ENCODE results near the gene CADPS. TPM values are rescaled to one million over a fixed set of nuclear protein-coding genes. Genes with fewer than 3 reads are reported as not detected.

Gene CADPS
- total and polyA plus RNA-seq, 8 donors, result 0.50 to 2.9 (median 2.2) TPM

DNA sequence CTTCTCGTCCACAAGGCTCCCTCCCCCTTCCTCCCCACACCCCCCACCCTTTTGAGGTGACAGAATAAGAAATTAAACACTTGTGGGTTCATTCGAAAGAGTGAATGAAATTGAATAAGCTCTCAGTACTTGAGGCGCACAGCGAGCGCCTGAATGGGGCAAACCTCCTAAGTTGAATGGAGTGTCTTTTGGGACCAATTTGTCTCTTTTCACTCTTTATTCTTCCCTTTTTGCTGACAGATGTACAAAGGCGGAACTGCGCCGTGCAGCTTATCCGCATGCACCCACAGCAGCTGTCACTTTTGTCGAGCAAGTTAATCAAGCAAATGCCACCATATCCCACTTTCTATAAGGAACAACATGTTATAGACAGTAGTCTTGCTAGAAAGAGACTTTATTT is 454.0 kb downstream of the CADPS start:
- Histone ChIP-seq H3K9me3 (no peaks in the 10 kb centered on the region), H3K4me1 (no peaks in the 10 kb centered on the region), H3K36me3 (no peaks in the 10 kb centered on the region), H3K27ac (no peak overlapping the region), H3K4me3 (no peak overlapping the region), H3K27me3 (peaks cover 0 to 5% of the 10 kb centered on the region in 2 donors)
- intact Hi-C loops (cut with DNase I), result no loop called here
- DNase-seq (peak in 1 of 4 donors; percentile 17), ATAC-seq (no peak)
- no peak for TF ChIP-seq CTCF (IDR thresholded peaks at IDR 0.05)

DNA sequence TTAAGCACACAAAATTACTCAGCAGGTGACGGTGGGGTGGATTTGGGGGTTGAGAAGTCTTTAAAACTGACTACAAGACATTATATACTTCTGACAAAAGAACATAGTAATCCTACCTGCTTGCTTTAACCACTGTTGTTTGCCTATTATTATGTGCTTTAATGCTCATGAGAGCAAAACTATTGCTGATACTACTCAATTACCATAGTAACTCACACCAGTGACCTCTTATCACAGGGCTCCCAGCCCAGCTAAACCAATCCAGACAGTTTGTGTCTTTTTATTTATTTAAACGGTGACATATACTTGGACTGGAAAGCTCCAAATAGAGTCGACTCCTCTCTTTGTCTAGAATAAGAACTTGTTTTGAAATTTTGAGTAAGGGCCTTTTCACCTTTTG is 459.1 kb downstream of the CADPS start:
- Histone ChIP-seq H3K27me3 (peaks cover 0 to under 1% of the 10 kb centered on the region in 2 donors), H3K36me3 (no peaks in the 10 kb centered on the region), H3K4me3 (no peak overlapping the region), H3K9me3 (no peaks in the 10 kb centered on the region), H3K27ac (no peak overlapping the region), H3K4me1 (no peaks in the 10 kb centered on the region)
- TF ChIP-seq CTCF (IDR thresholded peaks at IDR 0.05), result no peak
- no peak for ATAC-seq
- intact Hi-C loops (cut with DNase I), result no loop called here
- no peak for DNase-seq

- Histone ChIP-seq H3K9me3 (no peaks in the 10 kb centered on the region), H3K27ac (no peak overlapping the region), H3K27me3 (no peaks in the 10 kb centered on the region), H3K4me3 (no peak overlapping the region), H3K36me3 (no peaks in the 10 kb centered on the region), H3K4me1 (no peaks in the 10 kb centered on the region)
- no peak for ATAC-seq
- intact Hi-C loops (cut with DNase I), result no loop called here
- no peak for TF ChIP-seq CTCF (IDR thresholded peaks at IDR 0.05)
- DNase-seq, result no peak
These were observed 459.9 kb downstream of the CADPS start for GRCh38 chr3:62415312-62415801.

DNA sequence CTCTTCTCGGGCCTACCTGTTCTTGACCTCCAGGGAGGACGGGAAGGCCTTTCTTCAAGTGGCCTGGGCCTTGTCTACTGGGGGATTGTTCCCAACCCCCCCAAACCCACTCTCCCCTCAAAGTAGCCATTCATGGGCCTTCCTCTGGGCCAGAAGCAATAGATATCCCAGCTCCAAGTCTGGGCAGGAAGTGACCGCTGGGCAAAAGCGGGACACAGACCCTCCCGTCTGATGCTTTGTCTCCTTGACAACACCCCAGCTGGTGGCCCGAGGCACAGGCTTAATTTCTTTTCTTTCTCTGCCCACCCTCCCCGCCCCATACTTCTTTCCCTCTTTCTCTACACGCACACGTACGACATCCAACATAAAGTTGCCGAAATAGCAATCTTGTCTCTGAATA is 460.4 kb downstream of the CADPS start:
- H3K4me1 ChIP-seq, result no peaks in the 10 kb centered on the region
- H3K9me3 ChIP-seq, result no peaks in the 10 kb centered on the region
- H3K4me3 ChIP-seq, result no peak overlapping the region
- DNase-seq (no peak), ATAC-seq (no peak)
- intact Hi-C loops (cut with DNase I), result no loop called here
- no peaks in the 10 kb centered on the region for H3K27me3 ChIP-seq
- no peak overlapping the region for H3K27ac ChIP-seq
- H3K36me3 ChIP-seq, result no peaks in the 10 kb centered on the region
- TF ChIP-seq CTCF (IDR thresholded peaks at IDR 0.05), result no peak

DNA sequence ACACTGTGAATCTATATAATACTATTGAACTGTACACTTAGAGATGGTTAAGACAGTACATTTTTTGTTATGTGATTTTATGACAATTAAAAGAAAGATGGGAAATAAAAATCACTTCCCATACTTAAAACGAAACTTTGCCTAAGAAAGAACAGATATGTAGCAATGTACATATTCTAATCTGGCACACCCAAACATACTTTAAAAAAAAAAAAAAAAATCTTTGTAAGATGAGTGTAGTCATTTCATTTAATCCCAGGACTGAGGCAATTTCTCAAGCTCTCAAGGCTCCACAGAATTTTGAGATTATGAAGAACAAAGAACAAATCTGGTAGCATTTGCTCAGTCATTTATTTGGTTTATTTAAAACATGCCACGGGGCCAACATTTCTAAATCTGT is 461.5 kb downstream of the CADPS start:
- TF ChIP-seq CTCF (IDR thresholded peaks at IDR 0.05), result no peak
- no peak for ATAC-seq
- intact Hi-C loops (cut with DNase I), result no loop called here

More for the DNA sequence above, 461.5 kb downstream of the CADPS start:
- Histone ChIP-seq H3K27ac (no peak overlapping the region), H3K4me1 (no peaks in the 10 kb centered on the region), H3K36me3 (no peaks in the 10 kb centered on the region), H3K4me3 (no peak overlapping the region), H3K27me3 (no peaks in the 10 kb centered on the region), H3K9me3 (no peaks in the 10 kb centered on the region)
- no peak for DNase-seq

Data from left lung (tissue), 10 donors.